Measurements from ENCODE around the gene COL15A1.
A peak's percentile ranks its signal among the peaks of the same experiment; 100 is the strongest.

The COL15A1 gene

DNA sequence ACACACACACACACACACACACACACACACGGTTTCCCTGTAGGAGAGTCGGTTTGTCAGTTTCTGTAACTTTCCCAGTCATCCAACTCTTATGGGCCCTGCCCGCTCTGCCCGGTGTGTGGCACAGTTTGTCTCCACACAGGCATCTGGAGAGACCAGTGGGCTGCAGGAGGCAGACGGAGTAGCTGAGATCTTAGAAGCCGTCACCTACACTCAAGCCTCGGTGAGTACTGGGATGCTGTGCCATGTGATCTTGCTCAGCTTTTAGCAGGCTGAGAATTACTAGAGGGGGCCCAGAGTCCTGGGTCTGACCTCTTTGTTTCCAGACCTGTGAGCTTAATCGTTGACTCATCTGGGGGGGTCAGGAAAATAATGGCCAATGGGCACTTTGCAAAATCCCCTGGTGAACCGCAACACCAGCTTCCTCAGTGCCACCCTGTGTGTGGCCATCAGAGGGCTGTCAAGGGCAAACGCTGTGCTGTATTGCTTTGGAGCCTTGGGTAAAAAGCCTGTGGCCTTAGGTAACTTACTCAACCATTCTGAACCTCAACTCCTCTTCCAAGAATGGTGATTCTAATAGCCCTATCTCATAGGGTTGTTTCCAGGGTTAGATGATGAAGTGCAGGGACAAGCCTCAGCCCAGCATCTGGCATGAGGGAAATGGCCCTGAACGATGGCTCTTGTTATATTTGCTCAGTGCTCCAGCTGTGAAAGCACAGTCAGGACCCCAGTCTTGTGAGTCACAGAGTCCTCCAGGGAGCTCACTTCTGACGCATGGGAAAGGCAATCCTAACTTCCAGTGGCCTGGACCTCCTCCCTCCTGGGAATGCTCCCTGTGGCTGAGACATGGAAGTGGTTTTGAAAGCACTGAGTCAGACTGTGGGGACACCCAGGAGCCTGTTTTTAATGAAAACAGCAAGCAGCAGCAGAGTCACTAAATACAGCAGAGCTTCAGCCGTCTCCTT is 45.6 kb downstream of the COL15A1 start:
- DNase-seq (ENCODE audit: low read depth), result no peak
- no peak overlapping the region for H3K4me3 ChIP-seq (ENCODE audit: low read depth, low read length)
- TF ChIP-seq, protein P1, sequence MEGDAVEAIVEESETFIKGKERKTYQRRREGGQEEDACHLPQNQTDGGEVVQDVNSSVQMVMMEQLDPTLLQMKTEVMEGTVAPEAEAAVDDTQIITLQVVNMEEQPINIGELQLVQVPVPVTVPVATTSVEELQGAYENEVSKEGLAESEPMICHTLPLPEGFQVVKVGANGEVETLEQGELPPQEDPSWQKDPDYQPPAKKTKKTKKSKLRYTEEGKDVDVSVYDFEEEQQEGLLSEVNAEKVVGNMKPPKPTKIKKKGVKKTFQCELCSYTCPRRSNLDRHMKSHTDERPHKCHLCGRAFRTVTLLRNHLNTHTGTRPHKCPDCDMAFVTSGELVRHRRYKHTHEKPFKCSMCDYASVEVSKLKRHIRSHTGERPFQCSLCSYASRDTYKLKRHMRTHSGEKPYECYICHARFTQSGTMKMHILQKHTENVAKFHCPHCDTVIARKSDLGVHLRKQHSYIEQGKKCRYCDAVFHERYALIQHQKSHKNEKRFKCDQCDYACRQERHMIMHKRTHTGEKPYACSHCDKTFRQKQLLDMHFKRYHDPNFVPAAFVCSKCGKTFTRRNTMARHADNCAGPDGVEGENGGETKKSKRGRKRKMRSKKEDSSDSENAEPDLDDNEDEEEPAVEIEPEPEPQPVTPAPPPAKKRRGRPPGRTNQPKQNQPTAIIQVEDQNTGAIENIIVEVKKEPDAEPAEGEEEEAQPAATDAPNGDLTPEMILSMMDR (IDR thresholded peaks at IDR 0.05; ENCODE audit: low read depth, low read length, missing control alignments), result peak; percentile 15

- no peak overlapping the region for H3K4me3 ChIP-seq (ENCODE audit: low read depth, low read length)
- DNase-seq (ENCODE audit: low read depth), result no peak
- TF ChIP-seq, protein P1 (IDR thresholded peaks at IDR 0.05; ENCODE audit: low read depth, low read length, missing control alignments), result no peak
Observed at GRCh38 chr9:98990181-98990870, 46.6 kb downstream of the COL15A1 start.

GRCh38 chr9:98992107-98992884 is 48.6 kb downstream of the COL15A1 start:
- no peak overlapping the region for H3K4me3 ChIP-seq (ENCODE audit: low read depth, low read length)
- TF ChIP-seq, protein P1 (IDR thresholded peaks at IDR 0.05; ENCODE audit: low read depth, low read length, missing control alignments), result no peak
- no peak for DNase-seq (ENCODE audit: low read depth)

- TF ChIP-seq, protein P1 (IDR thresholded peaks at IDR 0.05; ENCODE audit: low read depth, low read length, missing control alignments), result no peak
- no peak overlapping the region for H3K4me3 ChIP-seq (ENCODE audit: low read depth, low read length)
Observed at GRCh38 chr9:98992885-98993569, 49.3 kb downstream of the COL15A1 start.

GRCh38 chr9:98993570-98993945 is 49.9 kb downstream of the COL15A1 start:
- H3K4me3 ChIP-seq (ENCODE audit: low read depth, low read length), result no peak overlapping the region
- TF ChIP-seq, protein P1 (IDR thresholded peaks at IDR 0.05; ENCODE audit: low read depth, low read length, missing control alignments), result no peak
- DNase-seq (ENCODE audit: low read depth), result no peak

More at GRCh38 chr9:98992885-98993569, 49.3 kb downstream of the COL15A1 start:
- no peak for DNase-seq (ENCODE audit: low read depth)

All from GM12864 (cell line).